NB4 (cell line): ENCODE results near the gene OSBPL10.

Experiments used
- DNase-seq: peaks from one replicate; pipeline ENCODE4 v3.0.0; 2010; ENCODE audit warnings: low read depth
- H3K4me3 ChIP-seq: one replicate; pipeline ENCODE4 v1.5.1; 2011; ENCODE audit warnings: mild to moderate bottlenecking, low read depth, low read length, moderate library complexity
- MYC ChIP-seq: IDR thresholded peaks from 2 replicates; pipeline ENCODE4 v1.6.1; 2011; ENCODE audit warnings: low read depth, low read length
- POLR2A ChIP-seq: IDR thresholded peaks from 2 replicates; pipeline ENCODE4 v1.6.1; 2011; ENCODE audit warnings: mild to moderate bottlenecking; ENCODE audit not compliant: insufficient read length; ENCODE audit errors: extremely low read depth
- TF ChIP-seq, protein P1 (sequence below): IDR thresholded peaks from one replicate; pipeline ENCODE4 v1.5.1; 2012; ENCODE audit warnings: low read depth, low read length
- TF ChIP-seq, protein P2 (sequence below): IDR thresholded peaks from 2 replicates; pipeline ENCODE4 v1.6.1; 2011; ENCODE audit warnings: low read depth, low read length

The OSBPL10 gene

DNA sequence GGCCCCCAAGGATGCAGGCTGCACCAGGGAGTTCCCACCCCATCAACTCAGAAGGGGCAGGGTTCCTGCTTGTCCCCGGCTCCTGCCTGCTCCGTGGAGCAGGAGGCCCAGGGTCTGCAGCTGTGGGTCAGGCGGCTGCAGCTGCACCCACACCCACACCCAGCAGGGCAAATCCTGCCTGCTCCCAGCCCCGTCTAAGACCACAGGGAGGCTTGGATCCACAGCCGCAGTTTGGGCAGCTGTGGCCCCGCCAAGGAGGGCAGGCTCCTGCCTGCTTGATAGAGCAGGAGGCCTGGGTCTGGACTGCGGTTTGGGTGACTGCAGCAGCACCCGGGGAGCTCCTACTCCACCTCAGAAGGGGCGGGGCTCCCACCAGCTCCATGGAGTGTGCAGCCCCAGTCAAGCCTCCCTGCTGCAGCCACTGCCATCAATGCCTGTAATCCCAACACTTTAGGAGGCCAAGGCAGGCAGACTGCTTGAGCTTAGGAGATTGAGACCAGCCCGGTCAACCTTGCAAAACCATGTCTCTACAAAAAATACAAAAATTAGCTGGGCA, 163.6 kb downstream of the OSBPL10 start:
- TF ChIP-seq, protein P1, sequence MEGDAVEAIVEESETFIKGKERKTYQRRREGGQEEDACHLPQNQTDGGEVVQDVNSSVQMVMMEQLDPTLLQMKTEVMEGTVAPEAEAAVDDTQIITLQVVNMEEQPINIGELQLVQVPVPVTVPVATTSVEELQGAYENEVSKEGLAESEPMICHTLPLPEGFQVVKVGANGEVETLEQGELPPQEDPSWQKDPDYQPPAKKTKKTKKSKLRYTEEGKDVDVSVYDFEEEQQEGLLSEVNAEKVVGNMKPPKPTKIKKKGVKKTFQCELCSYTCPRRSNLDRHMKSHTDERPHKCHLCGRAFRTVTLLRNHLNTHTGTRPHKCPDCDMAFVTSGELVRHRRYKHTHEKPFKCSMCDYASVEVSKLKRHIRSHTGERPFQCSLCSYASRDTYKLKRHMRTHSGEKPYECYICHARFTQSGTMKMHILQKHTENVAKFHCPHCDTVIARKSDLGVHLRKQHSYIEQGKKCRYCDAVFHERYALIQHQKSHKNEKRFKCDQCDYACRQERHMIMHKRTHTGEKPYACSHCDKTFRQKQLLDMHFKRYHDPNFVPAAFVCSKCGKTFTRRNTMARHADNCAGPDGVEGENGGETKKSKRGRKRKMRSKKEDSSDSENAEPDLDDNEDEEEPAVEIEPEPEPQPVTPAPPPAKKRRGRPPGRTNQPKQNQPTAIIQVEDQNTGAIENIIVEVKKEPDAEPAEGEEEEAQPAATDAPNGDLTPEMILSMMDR, result no peak
- TF ChIP-seq POLR2A, result no peak
- TF ChIP-seq, protein P2, sequence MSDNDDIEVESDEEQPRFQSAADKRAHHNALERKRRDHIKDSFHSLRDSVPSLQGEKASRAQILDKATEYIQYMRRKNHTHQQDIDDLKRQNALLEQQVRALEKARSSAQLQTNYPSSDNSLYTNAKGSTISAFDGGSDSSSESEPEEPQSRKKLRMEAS, result no peak
- no peak for TF ChIP-seq MYC
- no peak overlapping the region for H3K4me3 ChIP-seq
- DNase-seq, result no peak

DNA sequence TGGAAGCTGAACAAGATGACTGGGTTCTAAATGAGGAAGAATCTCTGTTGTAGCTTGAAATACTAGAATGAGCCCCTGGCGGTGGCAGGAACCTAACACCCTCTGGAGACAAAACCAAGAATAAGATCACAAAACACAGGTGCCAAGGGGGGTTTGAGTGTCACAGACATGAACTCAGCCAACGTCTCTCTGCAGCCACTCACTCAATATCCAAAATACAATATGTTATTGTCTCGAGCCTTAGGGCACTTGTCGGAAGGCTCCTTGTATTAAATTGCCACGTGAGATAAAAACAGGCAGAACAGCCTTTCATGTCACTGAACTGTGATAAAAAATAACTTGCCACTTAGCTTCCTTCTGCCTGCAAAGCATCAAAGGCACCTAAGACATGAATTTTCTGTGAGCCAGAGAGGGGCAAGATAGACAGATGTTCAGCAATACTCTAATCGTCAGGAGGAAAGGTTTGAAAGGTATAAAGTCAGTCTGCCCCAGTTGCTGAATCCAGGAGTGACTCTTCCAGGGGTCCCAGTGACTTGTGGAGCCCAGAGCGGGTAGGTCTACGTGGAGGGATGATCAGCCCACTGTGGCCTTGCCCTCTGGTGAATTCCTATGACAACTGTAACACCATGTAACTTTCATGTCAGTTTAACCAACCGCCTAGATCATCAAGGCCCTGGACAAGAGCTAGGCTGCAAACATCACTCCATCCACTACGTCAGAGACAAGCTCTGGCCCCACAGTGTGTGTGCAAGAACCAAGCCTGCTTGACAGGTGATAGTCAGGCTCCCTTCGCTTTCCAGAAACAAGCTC, 165.2 kb downstream of the OSBPL10 start:
- TF ChIP-seq, protein P2, result no peak
- TF ChIP-seq MYC, result no peak
- TF ChIP-seq, protein P1, result no peak
- TF ChIP-seq POLR2A, result no peak
- H3K4me3 ChIP-seq, result no peak overlapping the region
- DNase-seq, result no peak

DNA sequence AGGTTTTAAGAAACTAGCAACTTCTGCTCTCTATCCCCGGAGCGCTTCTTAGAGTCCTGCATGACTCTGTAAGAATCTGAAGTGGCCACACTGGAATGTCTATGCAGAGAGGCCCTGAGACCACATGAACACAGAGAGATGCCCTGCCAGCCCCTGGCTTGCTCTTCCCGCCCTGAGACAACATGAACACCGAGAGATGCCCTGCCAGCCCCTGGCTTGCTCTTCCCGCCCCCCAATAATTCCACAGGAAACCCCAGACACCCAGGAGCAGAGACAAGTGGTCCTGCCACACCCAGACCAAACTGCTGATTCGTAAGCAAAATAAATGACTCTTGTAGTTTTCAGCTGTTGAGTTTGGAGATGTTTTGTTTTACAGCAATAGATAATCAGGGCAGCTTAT, 166.1 kb downstream of the OSBPL10 start:
- no peak overlapping the region for H3K4me3 ChIP-seq
- DNase-seq, result no peak
- TF ChIP-seq, protein P2, result no peak
- TF ChIP-seq MYC, result no peak
- TF ChIP-seq, protein P1, result no peak
- TF ChIP-seq POLR2A, result no peak

DNA sequence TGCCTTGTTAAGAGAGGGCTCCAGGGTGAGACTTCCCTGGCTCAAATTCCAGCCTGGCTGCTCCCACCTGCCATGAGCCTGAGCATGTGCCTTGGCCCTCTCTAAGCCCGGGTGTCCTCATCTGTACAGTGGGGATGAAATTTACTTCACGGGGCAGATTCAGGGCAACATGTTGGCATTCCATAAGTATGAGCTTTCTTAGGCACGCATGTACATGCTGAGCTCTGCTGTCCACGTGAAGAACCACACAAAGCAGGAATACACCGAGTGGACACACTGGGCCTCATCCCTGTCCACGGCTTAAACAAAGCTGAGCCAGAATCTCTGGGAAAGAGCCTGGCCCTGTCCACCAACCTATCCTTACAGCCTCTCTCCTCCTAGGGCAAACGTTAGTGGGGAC, 167.4 kb downstream of the OSBPL10 start:
- TF ChIP-seq, protein P1, result no peak
- TF ChIP-seq MYC (no peak), POLR2A (no peak)
- TF ChIP-seq, protein P2, result no peak
- no peak for DNase-seq
- H3K4me3 ChIP-seq, result no peak overlapping the region

DNA sequence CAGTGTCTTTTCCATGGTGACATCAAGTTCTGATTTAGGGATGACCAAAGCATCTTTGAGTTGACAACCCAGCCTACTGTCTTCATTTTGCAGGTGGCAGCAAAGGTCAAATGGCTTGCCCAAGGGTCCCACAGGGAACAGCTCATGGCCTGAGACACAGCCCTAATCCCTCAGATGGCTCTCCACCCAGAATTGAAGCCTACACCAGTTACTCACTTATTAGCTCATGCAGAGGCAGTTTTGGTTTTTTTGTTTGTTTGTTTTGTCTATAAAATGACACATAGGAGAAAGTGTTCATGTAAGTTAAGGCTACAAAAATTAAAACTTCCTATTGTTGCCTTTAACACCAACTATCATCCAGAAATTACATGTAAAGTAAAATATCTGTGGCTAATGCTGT, 167.9 kb downstream of the OSBPL10 start:
- no peak overlapping the region for H3K4me3 ChIP-seq
- DNase-seq, result no peak

More for the DNA sequence above, 167.9 kb downstream of the OSBPL10 start:
- TF ChIP-seq MYC (no peak), POLR2A (no peak)
- TF ChIP-seq, protein P1, result no peak
- TF ChIP-seq, protein P2, result no peak
